ENCODE measurements around the gene NXPH4.

DNA sequence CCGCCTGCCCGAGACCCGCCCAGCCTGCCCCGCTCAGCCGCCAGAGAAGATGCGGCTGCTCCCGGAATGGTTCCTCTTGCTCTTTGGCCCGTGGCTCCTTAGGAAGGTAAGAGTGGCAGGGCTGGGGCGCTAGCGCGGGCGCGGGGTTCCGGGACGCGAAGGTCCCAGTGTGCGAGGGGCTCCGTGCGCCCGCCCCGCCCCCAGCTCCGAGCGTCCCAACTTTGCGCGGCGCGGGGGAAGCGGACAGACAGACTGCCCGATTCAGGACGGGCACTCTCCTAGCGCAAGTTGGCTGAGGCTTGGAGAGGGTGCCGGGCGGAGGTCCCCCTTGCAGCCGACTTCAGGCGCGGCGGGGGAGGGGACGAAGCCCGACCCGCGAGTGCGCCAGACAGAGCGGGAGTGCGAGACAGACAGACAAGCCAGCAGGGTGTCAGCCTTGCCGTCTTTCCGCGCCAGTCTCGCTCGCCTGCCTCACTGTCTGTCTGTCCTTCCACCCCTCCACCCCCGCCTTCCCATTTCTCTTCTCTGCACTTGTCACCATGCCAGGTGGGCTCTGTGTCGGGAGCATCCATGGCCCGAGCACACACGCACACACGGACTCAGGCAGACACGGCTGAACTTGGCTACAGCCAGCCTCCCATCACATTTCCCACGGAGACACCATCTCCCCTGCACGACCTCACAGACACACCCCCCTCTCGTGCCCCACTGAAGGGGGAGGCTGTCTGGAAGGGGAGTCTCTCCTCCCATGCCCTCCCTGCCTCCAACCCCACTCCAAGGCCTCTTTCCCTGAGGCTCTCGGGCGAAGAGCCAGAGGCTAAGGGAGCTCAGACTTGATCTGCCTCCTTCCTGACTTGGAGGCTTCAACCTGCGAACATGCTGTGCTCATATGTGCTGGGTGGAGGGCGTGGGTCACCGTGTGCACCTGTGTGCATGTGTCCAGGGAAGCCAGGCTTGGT is 606 bp downstream of the NXPH4 start:
- TF ChIP-seq, protein P1, sequence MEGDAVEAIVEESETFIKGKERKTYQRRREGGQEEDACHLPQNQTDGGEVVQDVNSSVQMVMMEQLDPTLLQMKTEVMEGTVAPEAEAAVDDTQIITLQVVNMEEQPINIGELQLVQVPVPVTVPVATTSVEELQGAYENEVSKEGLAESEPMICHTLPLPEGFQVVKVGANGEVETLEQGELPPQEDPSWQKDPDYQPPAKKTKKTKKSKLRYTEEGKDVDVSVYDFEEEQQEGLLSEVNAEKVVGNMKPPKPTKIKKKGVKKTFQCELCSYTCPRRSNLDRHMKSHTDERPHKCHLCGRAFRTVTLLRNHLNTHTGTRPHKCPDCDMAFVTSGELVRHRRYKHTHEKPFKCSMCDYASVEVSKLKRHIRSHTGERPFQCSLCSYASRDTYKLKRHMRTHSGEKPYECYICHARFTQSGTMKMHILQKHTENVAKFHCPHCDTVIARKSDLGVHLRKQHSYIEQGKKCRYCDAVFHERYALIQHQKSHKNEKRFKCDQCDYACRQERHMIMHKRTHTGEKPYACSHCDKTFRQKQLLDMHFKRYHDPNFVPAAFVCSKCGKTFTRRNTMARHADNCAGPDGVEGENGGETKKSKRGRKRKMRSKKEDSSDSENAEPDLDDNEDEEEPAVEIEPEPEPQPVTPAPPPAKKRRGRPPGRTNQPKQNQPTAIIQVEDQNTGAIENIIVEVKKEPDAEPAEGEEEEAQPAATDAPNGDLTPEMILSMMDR (conservative IDR thresholded peaks at IDR 0.05; ENCODE audit: low read length), result no peak
- no peak for TF ChIP-seq EZH2phosphoT487 (IDR thresholded peaks at IDR 0.05; ENCODE audit: borderline replicate concordance, low read depth, low read length)
